ENCODE measurements around the gene IL12RB2. TPM values are rescaled to one million over a fixed set of nuclear protein-coding genes. Genes with fewer than 3 reads are reported as not detected.
A peak's percentile ranks its signal among the peaks of the same experiment; 100 is the strongest.
"Not testable (repeated sequence)": the region's sequence is repeated elsewhere in the genome, so short reads cannot be mapped to it uniquely, and the experiment has no call there.

The IL12RB2 gene
- total RNA-seq, 6 experiments from 2014 or later, result 0.12 to 1.3 (median 0.31) TPM

DNA sequence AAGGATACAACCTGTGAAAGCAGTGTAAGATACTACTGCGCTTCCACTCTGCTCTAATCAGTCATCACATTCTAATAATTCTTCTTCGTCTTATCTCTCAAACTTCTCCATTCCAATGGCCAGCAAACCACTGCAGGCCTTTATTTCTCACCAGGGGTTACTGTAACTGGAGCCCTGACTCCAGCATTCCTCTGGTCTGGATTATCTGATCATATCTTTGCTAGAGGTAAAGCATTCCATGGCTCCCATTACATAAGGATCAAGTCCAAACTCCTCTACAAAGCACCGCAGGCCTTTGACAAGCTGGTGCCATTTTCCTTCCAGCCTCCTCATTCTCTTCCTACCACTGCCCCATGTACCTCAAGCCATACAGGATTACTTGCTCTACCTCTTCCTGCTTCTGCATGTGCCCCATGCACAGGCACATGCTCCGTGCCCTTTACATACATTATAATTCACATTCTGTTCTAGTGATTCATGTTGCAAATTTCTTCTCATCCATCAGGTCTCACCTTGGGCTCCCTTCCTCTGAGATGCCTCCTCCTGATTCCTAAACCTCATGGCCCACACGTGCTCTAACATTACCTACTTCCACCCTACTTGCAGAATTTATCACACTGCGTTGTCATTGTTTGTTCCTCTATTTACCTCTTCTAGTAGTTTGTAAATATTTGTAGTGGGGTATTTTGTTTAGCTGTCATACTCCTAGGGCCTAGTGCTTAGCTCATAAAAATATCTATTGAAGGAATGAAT is 131.8 kb downstream of the IL12RB2 start:
- no peak for ATAC-seq
- Histone ChIP-seq H3K4me3 (no peak overlapping the region), H3K27me3 (no peaks in the 10 kb centered on the region), H3K27ac (no peak overlapping the region), H3K4me1 (no peaks in the 10 kb centered on the region), H3K9me3 (no peaks in the 10 kb centered on the region), H3K36me3 (no peaks in the 10 kb centered on the region)
- intact Hi-C loops (cut with DNase I), result no loop called here
- 92% methylated on average over 6 of the region's 6 CpGs for WGBS (ENCODE audit: insufficient coverage, low coverage, low lambda C conversion rate, missing lambda C conversion rate)
- no peak for DNase-seq
- no peak for TF ChIP-seq POLR2A (IDR thresholded peaks at IDR 0.05)
- TF ChIP-seq, protein P1, sequence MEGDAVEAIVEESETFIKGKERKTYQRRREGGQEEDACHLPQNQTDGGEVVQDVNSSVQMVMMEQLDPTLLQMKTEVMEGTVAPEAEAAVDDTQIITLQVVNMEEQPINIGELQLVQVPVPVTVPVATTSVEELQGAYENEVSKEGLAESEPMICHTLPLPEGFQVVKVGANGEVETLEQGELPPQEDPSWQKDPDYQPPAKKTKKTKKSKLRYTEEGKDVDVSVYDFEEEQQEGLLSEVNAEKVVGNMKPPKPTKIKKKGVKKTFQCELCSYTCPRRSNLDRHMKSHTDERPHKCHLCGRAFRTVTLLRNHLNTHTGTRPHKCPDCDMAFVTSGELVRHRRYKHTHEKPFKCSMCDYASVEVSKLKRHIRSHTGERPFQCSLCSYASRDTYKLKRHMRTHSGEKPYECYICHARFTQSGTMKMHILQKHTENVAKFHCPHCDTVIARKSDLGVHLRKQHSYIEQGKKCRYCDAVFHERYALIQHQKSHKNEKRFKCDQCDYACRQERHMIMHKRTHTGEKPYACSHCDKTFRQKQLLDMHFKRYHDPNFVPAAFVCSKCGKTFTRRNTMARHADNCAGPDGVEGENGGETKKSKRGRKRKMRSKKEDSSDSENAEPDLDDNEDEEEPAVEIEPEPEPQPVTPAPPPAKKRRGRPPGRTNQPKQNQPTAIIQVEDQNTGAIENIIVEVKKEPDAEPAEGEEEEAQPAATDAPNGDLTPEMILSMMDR (IDR thresholded peaks at IDR 0.05), result no peak

DNA sequence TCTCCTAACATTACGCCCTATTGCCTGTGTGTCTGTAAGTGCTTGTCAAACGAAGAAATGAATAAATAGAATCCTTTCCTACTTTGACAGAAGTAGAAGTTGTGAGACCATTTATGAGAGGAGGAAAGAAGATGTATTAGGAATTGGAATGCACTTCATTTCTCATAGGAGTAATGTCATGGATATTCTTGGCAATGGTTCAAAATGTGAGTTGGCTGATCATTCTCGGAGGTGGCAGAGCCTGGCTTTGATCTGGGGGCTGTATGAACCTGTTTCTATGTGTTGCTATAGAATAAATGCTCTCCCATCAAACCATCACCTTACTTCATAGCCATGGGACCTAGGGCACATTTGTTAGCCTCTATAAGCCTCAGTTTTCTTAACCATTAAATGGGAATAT is 132.7 kb downstream of the IL12RB2 start:
- Histone ChIP-seq H3K4me1 (no peaks in the 10 kb centered on the region), H3K27me3 (no peaks in the 10 kb centered on the region), H3K9me3 (no peaks in the 10 kb centered on the region), H3K27ac (no peak overlapping the region), H3K36me3 (no peaks in the 10 kb centered on the region), H3K4me3 (no peak overlapping the region)
- WGBS (ENCODE audit: insufficient coverage, low coverage, low lambda C conversion rate, missing lambda C conversion rate), result 88% methylated on average over 3 of the region's 3 CpGs
- no peak for TF ChIP-seq POLR2A (IDR thresholded peaks at IDR 0.05)
- TF ChIP-seq, protein P1 (IDR thresholded peaks at IDR 0.05), result no peak
- intact Hi-C loops (cut with DNase I), result no loop called here
- DNase-seq, result no peak
- ATAC-seq, result no peak

DNA sequence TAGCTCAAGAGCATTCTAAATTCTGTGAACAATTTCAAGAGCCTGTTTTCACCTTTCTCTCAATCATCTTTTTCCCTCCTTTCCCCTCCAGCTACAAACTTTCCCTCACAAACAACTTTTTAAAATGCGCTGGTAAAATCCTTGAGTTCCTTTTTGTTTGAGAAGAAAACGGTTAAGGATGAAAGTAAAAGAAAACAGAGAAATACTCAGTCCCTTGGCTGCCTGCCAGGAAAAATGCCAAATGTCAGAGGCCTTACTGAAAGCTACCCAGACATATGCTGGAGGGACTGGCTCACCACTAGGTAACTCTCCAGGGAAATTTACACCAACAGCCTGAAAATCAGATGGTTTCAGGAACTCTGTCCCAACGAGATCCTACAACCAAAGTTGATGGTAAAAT is 133.5 kb downstream of the IL12RB2 start:
- TF ChIP-seq, protein P1 (IDR thresholded peaks at IDR 0.05), result no peak
- TF ChIP-seq POLR2A (IDR thresholded peaks at IDR 0.05), result no peak
- ATAC-seq (peak; percentile 46 to 79 (median 62)), DNase-seq (peak in 2 of 3 donors; percentile 64 to 70)
- Histone ChIP-seq H3K4me1 (no peaks in the 10 kb centered on the region), H3K27ac (no peak overlapping the region), H3K9me3 (no peaks in the 10 kb centered on the region), H3K36me3 (no peaks in the 10 kb centered on the region), H3K27me3 (no peaks in the 10 kb centered on the region), H3K4me3 (no peak overlapping the region)
- WGBS (ENCODE audit: insufficient coverage, low coverage, low lambda C conversion rate, missing lambda C conversion rate), result 15% methylated on average over 3 of the region's 3 CpGs
- intact Hi-C loops (cut with DNase I), result no loop called here

DNA sequence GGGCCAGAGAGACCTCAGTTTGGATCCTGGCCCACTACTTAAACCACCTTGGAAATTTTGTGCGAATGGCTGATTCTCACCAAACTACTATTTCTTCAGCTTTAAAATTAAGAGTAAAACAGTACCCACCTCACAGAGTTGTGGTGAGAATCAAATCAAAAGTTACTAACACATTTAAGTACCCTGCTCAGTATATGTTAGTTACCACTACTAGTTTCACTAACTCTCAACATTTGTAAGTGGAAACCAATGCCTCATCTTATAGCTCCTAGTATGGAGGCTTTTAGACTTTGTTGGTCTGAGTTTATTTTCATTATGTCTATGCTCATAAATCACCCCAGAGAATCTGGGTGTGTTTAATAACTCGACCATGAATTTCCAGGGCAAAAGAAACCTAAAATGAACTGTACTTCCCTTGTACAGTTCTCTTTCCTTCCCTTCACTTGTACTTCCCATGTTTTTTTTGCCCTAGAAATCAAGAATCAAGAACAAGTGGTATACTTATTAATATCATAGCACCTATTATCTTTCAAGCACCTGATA is 134.1 kb downstream of the IL12RB2 start:
- Histone ChIP-seq H3K36me3 (no peaks in the 10 kb centered on the region), H3K9me3 (no peaks in the 10 kb centered on the region), H3K4me3 (no peak overlapping the region), H3K27ac (no peak overlapping the region), H3K27me3 (no peaks in the 10 kb centered on the region), H3K4me1 (no peaks in the 10 kb centered on the region)
- WGBS (ENCODE audit: insufficient coverage, low coverage, low lambda C conversion rate, missing lambda C conversion rate), result 72% methylated on average over 2 of the region's 2 CpGs
- TF ChIP-seq, protein P1 (IDR thresholded peaks at IDR 0.05), result no peak
- TF ChIP-seq POLR2A (IDR thresholded peaks at IDR 0.05), result no peak
- intact Hi-C loops (cut with DNase I), result no loop called here
- DNase-seq, result no peak
- no peak for ATAC-seq

DNA sequence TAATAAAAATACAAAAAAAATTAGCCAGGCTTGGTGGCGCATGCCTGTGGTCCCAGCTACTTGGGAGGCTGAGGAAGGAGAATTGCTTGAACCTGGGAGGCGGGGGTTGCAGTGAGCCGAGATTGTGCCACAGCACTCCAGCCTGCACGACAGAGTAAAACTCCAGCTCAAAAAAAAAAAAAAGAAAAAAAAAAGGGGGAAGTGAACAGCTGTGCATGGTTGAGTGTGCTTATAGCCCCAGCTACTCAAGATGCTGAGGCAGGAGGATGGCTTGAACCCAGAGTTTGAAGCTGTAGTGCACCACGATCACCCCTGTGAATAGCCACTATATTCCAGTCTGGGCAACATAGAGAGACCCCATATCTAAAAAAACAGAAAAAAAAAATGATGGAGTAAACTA is 138.3 kb downstream of the IL12RB2 start:
- H3K27ac ChIP-seq; H3K9me3 ChIP-seq; H3K4me3 ChIP-seq; intact Hi-C loops (cut with DNase I); H3K27me3 ChIP-seq; H3K36me3 ChIP-seq; DNase-seq; ATAC-seq; H3K4me1 ChIP-seq: not testable (repeated sequence)
- 73% methylated on average over 5 of the region's 5 CpGs for WGBS (ENCODE audit: insufficient coverage, low coverage, low lambda C conversion rate, missing lambda C conversion rate)
